ENCODE data around the gene TBC1D4.
"Not testable (repeated sequence)": the region's sequence is repeated elsewhere in the genome, so short reads cannot be mapped to it uniquely, and the experiment has no call there.

Gene TBC1D4

GRCh38 chr13:75307370-75307949, 174.5 kb downstream of the TBC1D4 start:
- no peak overlapping the region for H3K4me3 ChIP-seq (ENCODE audit: low read depth, low read length)
- no peak for TF ChIP-seq CTCF (IDR thresholded peaks at IDR 0.05; ENCODE audit: low read depth, low read length)

- not testable (repeated sequence) for H3K4me3 ChIP-seq (ENCODE audit: low read depth, low read length)
These were observed 175.0 kb downstream of the TBC1D4 start for GRCh38 chr13:75306967-75307366.

GRCh38 chr13:75305059-75305458, 176.9 kb downstream of the TBC1D4 start:
- no peak overlapping the region for H3K4me3 ChIP-seq (ENCODE audit: low read depth, low read length)
- no peak for TF ChIP-seq CTCF (IDR thresholded peaks at IDR 0.05; ENCODE audit: low read depth, low read length)

- TF ChIP-seq CTCF (IDR thresholded peaks at IDR 0.05; ENCODE audit: low read depth, low read length): no peak
- H3K4me3 ChIP-seq (ENCODE audit: low read depth, low read length): no peak overlapping the region
These were observed 178.7 kb downstream of the TBC1D4 start for GRCh38 chr13:75303263-75303662.

- TF ChIP-seq CTCF (IDR thresholded peaks at IDR 0.05; ENCODE audit: low read depth, low read length): no peak
These were observed 179.8 kb downstream of the TBC1D4 start for GRCh38 chr13:75302071-75302698.

GRCh38 chr13:75299913-75300862, 181.8 kb downstream of the TBC1D4 start:
- no peak overlapping the region for H3K4me3 ChIP-seq (ENCODE audit: low read depth, low read length)

More at GRCh38 chr13:75302071-75302698, 179.8 kb downstream of the TBC1D4 start:
- no peak overlapping the region for H3K4me3 ChIP-seq (ENCODE audit: low read depth, low read length)

GRCh38 chr13:75299246-75299645, 182.7 kb downstream of the TBC1D4 start:
- no peak for TF ChIP-seq CTCF (IDR thresholded peaks at IDR 0.05; ENCODE audit: low read depth, low read length)
- no peak overlapping the region for H3K4me3 ChIP-seq (ENCODE audit: low read depth, low read length)

More at GRCh38 chr13:75299913-75300862, 181.8 kb downstream of the TBC1D4 start:
- no peak for TF ChIP-seq CTCF (IDR thresholded peaks at IDR 0.05; ENCODE audit: low read depth, low read length)

Data from WI38 (cell line).